Measurements from ENCODE around the gene PPEF1. TPM values are rescaled to one million over a fixed set of nuclear protein-coding genes. Genes with fewer than 3 reads are reported as not detected.

Gene PPEF1
- total and polyA plus RNA-seq, 2 of the 13 experiments (the other 11 are each of a cell fraction or from before 2014, with no cell fraction given), result not detected

GRCh38 chrX:18757956-18758932 lies 50.8 kb downstream of the PPEF1 start (continued):
- TF ChIP-seq ZNF598 (CRISPR knock-in tag; IDR thresholded peaks at IDR 0.05; ENCODE audit: borderline replicate concordance), result no peak
- no peak for TF ChIP-seq KDM2A (CRISPR knock-in tag; IDR thresholded peaks at IDR 0.05; ENCODE audit: borderline replicate concordance, low read depth)

DNA sequence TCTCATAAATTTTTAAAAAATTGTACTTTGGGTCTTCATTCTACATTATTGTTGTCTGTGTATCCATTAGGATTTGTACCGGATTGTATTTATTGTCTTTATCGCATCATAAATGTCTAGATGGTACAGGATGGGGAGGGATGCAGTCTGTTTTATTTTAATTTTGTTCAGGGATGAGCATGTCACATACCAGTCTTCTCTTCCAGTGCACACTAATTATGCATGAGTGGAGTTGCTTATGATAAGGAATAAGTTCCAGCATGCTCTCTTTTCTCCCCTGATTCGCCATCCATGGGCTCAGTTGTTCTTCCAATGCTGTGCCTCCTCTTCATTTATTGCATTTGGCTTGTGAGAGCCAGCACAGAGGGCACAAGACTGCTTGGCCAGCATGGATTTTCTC lies 54.3 kb downstream of the PPEF1 start:
- WGBS (ENCODE audit: low lambda C conversion rate), result 35% methylated on average over 3 of the region's 3 CpGs
- no peak overlapping the region for H3K27ac ChIP-seq (ENCODE audit: extremely low read length, insufficient read depth, low read length)
- TF ChIP-seq EEA1 (CRISPR knock-in tag; IDR thresholded peaks at IDR 0.05; ENCODE audit: borderline replicate concordance) (no peak), ZNF333 (CRISPR knock-in tag; IDR thresholded peaks at IDR 0.05; ENCODE audit: borderline replicate concordance) (no peak), ZNF850 (CRISPR knock-in tag; conservative IDR thresholded peaks at IDR 0.05) (no peak), ZNF276 (CRISPR knock-in tag; IDR thresholded peaks at IDR 0.05; ENCODE audit: low read depth) (no peak), ZNF318 (CRISPR knock-in tag; IDR thresholded peaks at IDR 0.05) (no peak), ZFP36 (IDR thresholded peaks at IDR 0.05; ENCODE audit: borderline replicate concordance, low read depth, low read length, partially characterized antibody) (no peak), DNMT1 (CRISPR knock-in tag; IDR thresholded peaks at IDR 0.05) (no peak)
- TF ChIP-seq, protein P1, sequence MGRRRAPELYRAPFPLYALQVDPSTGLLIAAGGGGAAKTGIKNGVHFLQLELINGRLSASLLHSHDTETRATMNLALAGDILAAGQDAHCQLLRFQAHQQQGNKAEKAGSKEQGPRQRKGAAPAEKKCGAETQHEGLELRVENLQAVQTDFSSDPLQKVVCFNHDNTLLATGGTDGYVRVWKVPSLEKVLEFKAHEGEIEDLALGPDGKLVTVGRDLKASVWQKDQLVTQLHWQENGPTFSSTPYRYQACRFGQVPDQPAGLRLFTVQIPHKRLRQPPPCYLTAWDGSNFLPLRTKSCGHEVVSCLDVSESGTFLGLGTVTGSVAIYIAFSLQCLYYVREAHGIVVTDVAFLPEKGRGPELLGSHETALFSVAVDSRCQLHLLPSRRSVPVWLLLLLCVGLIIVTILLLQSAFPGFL (CRISPR knock-in tag; IDR thresholded peaks at IDR 0.05), result no peak

More for the DNA sequence above, 54.3 kb downstream of the PPEF1 start:
- no peak overlapping the region for H2AFZ ChIP-seq (ENCODE audit: low read length)
- CTCF ChIA-PET (ENCODE audit: low intra/inter-chr PET ratio, low total read pairs), result no interaction called here
- no peaks in the 10 kb centered on the region for H3K79me2 ChIP-seq (ENCODE audit: insufficient read depth, low read length)
- in situ Hi-C loops (cut with HindIII; ENCODE audit: extremely low pct_ligation_motif_present, low pct_unique_long_range_greater_than_20kb), result no loop called here
- H3K4me2 ChIP-seq (ENCODE audit: low read depth, low read length), result no peak overlapping the region
- FAIRE-seq, result no peak
- POLR2A ChIA-PET, result no interaction called here
- H3K36me3 ChIP-seq (replicated peaks in 1 of 2; ENCODE audit: control insufficient read depth in 1 of 2, insufficient read depth in 2 of 2, low read length in 2 of 2), result no peaks in the 10 kb centered on the region
- DNase-seq (ENCODE audit: low spot score), result no peak
- no peak for ATAC-seq
- no peaks in the 10 kb centered on the region for H3K9me3 ChIP-seq (ENCODE audit: low read length)
- no peaks in the 10 kb centered on the region for H4K20me1 ChIP-seq (ENCODE audit: insufficient read depth, low read length)
- intact Hi-C loops (cut with micrococcal nuclease; ENCODE audit: unreplicated experiment), result no loop called here
- H3K4me3 ChIP-seq (replicated peaks in 1 of 3; ENCODE audit: insufficient read depth in 1 of 3, low read depth in 2 of 3, low read length in 3 of 3), result no peak overlapping the region
- H3K27me3 ChIP-seq (ENCODE audit: control insufficient read depth in 1 of 2, insufficient read depth in 2 of 2, low read length in 2 of 2), result no peaks in the 10 kb centered on the region
- no TSS peak for BruUV-seq (replicated peaks)
- H3K4me1 ChIP-seq (ENCODE audit: insufficient read depth, low read length), result no peaks in the 10 kb centered on the region
- no peak overlapping the region for H3K9ac ChIP-seq (ENCODE audit: insufficient read depth, low read depth, low read length)

Measured in HepG2 (cell line).